ENCODE data around the gene C7orf25. TPM values are rescaled to one million over a fixed set of nuclear protein-coding genes. Genes with fewer than 3 reads are reported as not detected.

C7orf25 gene
- total and polyA plus RNA-seq, 2 of the 13 experiments (the other 11 are each of a cell fraction or from before 2014, with no cell fraction given), result 0.37 to 1.3 TPM

GRCh38 chr7:42911454-42912447 is at the start of gene C7orf25 (continued):
- TF ChIP-seq ZNF841 (CRISPR knock-in tag; IDR thresholded peaks at IDR 0.05; ENCODE audit: borderline replicate concordance), result no peak
- TF ChIP-seq JUND (CRISPR knock-in tag; IDR thresholded peaks at IDR 0.05), result peak; percentile 59; the same call in 1 of the 2 replicates
- no peak for TF ChIP-seq PAX8 (CRISPR knock-in tag; IDR thresholded peaks at IDR 0.05; ENCODE audit: borderline replicate concordance)
- TF ChIP-seq PTBP1 (IDR thresholded peaks at IDR 0.05; ENCODE audit: low read depth, low read length, poor library complexity, severe bottlenecking), result no peak
- TF ChIP-seq RFX3 (CRISPR knock-in tag; IDR thresholded peaks at IDR 0.05), result no peak
- TF ChIP-seq, protein P1, sequence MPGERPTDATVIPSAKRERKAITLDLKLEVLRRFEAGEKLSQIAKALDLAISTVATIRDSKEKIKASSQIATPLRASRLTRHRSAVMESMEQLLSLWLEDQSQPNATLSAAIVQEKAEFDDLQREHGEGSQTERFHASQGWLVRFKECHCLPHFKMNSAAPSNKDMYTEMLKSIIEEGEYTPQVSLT (CRISPR knock-in tag; IDR thresholded peaks at IDR 0.05; ENCODE audit: borderline replicate concordance, low read depth), result no peak
- no peak for TF ChIP-seq ZNF577 (CRISPR knock-in tag; IDR thresholded peaks at IDR 0.05; ENCODE audit: borderline replicate concordance, low read depth)
- TF ChIP-seq YY1 (IDR thresholded peaks at IDR 0.05; ENCODE audit: insufficient read depth, insufficient replicate concordance, low read depth, low read length), result peak; percentile 100
- TF ChIP-seq, protein P2, sequence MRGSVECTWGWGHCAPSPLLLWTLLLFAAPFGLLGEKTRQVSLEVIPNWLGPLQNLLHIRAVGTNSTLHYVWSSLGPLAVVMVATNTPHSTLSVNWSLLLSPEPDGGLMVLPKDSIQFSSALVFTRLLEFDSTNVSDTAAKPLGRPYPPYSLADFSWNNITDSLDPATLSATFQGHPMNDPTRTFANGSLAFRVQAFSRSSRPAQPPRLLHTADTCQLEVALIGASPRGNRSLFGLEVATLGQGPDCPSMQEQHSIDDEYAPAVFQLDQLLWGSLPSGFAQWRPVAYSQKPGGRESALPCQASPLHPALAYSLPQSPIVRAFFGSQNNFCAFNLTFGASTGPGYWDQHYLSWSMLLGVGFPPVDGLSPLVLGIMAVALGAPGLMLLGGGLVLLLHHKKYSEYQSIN (CRISPR knock-in tag; IDR thresholded peaks at IDR 0.05; ENCODE audit: borderline replicate concordance), result no peak
- TF ChIP-seq NFATC3 (CRISPR knock-in tag; IDR thresholded peaks at IDR 0.05), result peak; percentile 84; the same call in 1 of the 2 replicates
- TF ChIP-seq MAF1 (CRISPR knock-in tag; IDR thresholded peaks at IDR 0.05; ENCODE audit: borderline replicate concordance), result no peak
- no peak for TF ChIP-seq ZNF543 (CRISPR knock-in tag; IDR thresholded peaks at IDR 0.05)
- no peak; the same call in 1 of the 2 replicates for TF ChIP-seq ZNF546 (CRISPR knock-in tag; conservative IDR thresholded peaks at IDR 0.05)
- peak; percentile 74 for TF ChIP-seq GABPA (IDR thresholded peaks at IDR 0.05; ENCODE audit: low read depth, low read length)
- peak; percentile 88 for TF ChIP-seq GABPA (CRISPR knock-in tag; IDR thresholded peaks at IDR 0.05; ENCODE audit: low read depth)
- TF ChIP-seq HOMEZ (CRISPR knock-in tag; IDR thresholded peaks at IDR 0.05; ENCODE audit: low read depth), result 0 out of 2 replicates have a peak, but pooled peaks have one; percentile 54
- 0 out of 2 replicates have a peak, but pooled peaks have one; percentile 58 for TF ChIP-seq ZNF138 (CRISPR knock-in tag; IDR thresholded peaks at IDR 0.05; ENCODE audit: low read depth)
- peak; percentile 86 for TF ChIP-seq KAT8 (CRISPR knock-in tag; IDR thresholded peaks at IDR 0.05)
- TF ChIP-seq ZNF639 (CRISPR knock-in tag; conservative IDR thresholded peaks at IDR 0.05), result peak; percentile 94
- peak; percentile 93 for TF ChIP-seq ZNF607 (CRISPR knock-in tag; IDR thresholded peaks at IDR 0.05; ENCODE audit: borderline replicate concordance)
- 0 out of 2 replicates have a peak, but pooled peaks have one; percentile 59 for TF ChIP-seq ZNF260 (CRISPR knock-in tag; IDR thresholded peaks at IDR 0.05; ENCODE audit: borderline replicate concordance, low read depth)
- TF ChIP-seq JDP2 (CRISPR knock-in tag; IDR thresholded peaks at IDR 0.05; ENCODE audit: borderline replicate concordance), result no peak
- TF ChIP-seq DR1 (CRISPR knock-in tag; IDR thresholded peaks at IDR 0.05), result 0 out of 2 replicates have a peak, but pooled peaks have one; percentile 26
- 0 out of 2 replicates have a peak, but pooled peaks have one; percentile 71 for TF ChIP-seq CENPT (CRISPR knock-in tag; IDR thresholded peaks at IDR 0.05; ENCODE audit: low read depth)
